Retinal pigment epithelial cell (primary cell): ENCODE results near the gene SLC6A17.

Experiments used
- DNase-seq: peaks from one replicate; pipeline ENCODE4 v3.0.0-alpha.2; 2010; ENCODE audit warnings: low read depth
- H3K4me3 ChIP-seq: 2 replicates; pipeline ENCODE4 v1.5.1; 2011; ENCODE audit warnings: mild to moderate bottlenecking, low read length, control low read depth, moderate library complexity
- CTCF ChIP-seq: conservative IDR thresholded peaks from 2 replicates; pipeline ENCODE4 v1.5.1; 2011; ENCODE audit warnings: low read depth, low read length, control low read depth, inconsistent platforms

SLC6A17 gene

GRCh38 chr1:110123224-110123623 lies 27.1 kb upstream of the SLC6A17 start:
- no peak overlapping the region for H3K4me3 ChIP-seq
- no peak for TF ChIP-seq CTCF
- DNase-seq: no peak

GRCh38 chr1:110125810-110126209 lies 24.5 kb upstream of the SLC6A17 start:
- TF ChIP-seq CTCF: no peak
- DNase-seq: no peak
- H3K4me3 ChIP-seq: no peak overlapping the region

GRCh38 chr1:110130113-110130591 lies 20.1 kb upstream of the SLC6A17 start:
- peak; percentile 46 for TF ChIP-seq CTCF
- DNase-seq: no peak
- no peak overlapping the region for H3K4me3 ChIP-seq

- H3K4me3 ChIP-seq: no peak overlapping the region
- DNase-seq: no peak
- no peak for TF ChIP-seq CTCF
Measured at GRCh38 chr1:110130989-110131388, 19.3 kb upstream of the SLC6A17 start.

- no peak for DNase-seq
- TF ChIP-seq CTCF: no peak
Measured at GRCh38 chr1:110132682-110133081, 17.6 kb upstream of the SLC6A17 start.

GRCh38 chr1:110133436-110133835 lies 16.9 kb upstream of the SLC6A17 start:
- H3K4me3 ChIP-seq: no peak overlapping the region
- DNase-seq: no peak
- TF ChIP-seq CTCF: no peak

More at GRCh38 chr1:110132682-110133081, 17.6 kb upstream of the SLC6A17 start:
- H3K4me3 ChIP-seq: no peak overlapping the region

- no peak for TF ChIP-seq CTCF
- DNase-seq: no peak
- H3K4me3 ChIP-seq: no peak overlapping the region
Measured at GRCh38 chr1:110134050-110134595, 16.2 kb upstream of the SLC6A17 start.
